ENCODE results near the gene SLC30A10. TPM values are rescaled to one million over a fixed set of nuclear protein-coding genes. Genes with fewer than 3 reads are reported as not detected.
A peak's percentile ranks its signal among the peaks of the same experiment; 100 is the strongest.

Gene SLC30A10
- total RNA-seq (not detected in 2 replicates), polyA plus RNA-seq (0.06 TPM in 1 of 2 replicates, not detected in the other), polyA minus RNA-seq (0.14 and 0.26 TPM in 2 replicates)
- 0.07 TPM for total RNA-seq (2013)

DNA sequence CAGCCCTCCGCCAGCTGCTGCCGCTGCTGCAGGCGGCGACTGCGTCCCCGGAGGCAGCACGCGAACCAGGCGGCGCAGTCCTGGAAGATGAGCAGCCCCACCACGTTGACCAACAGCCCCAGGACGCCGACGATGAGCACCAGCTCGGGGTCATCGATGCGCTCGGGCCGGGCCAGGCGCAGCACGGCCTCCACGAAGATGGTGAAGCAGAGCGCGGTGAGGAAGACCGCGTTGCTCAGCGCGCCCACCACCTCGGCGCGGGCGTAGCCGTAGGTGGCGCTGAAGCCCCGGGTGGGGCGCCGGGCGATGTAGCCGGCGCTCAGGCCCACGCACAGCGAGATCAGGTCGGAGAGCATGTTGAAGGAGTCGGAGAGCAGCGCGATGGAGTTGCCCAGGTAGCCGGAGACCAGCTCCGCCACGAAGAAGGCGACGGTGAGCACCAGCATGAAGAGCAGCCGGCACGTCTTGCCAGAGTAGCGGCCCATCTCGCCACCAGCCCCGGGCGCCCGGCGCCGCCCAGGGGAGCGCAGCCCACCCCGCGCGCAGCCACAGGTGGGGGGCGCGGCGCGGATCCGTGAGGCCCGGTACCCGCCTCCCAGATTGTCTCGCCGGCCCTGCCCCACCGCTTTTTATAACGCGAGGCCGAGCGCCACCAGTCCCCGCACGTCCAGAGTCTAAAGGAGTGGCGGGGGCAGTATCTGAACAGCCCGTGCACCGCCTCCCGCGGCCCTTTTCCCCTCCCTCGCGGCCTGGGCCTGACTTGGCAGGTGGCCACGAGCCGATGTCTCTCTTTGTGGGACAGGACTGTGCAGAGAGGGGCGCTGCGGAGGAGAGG is at the start of gene SLC30A10:
SLC30A10 (minus strand) TSS at position 602 of the 835 bp plus-strand sequence; CDS start at position 485, 117 bp downstream.
- no peak for TF ChIP-seq EZH2 (IDR thresholded peaks at IDR 0.05; ENCODE audit: borderline replicate concordance, insufficient read depth, low read depth, low read length, poor library complexity, severe bottlenecking)
- TF ChIP-seq, protein P1, sequence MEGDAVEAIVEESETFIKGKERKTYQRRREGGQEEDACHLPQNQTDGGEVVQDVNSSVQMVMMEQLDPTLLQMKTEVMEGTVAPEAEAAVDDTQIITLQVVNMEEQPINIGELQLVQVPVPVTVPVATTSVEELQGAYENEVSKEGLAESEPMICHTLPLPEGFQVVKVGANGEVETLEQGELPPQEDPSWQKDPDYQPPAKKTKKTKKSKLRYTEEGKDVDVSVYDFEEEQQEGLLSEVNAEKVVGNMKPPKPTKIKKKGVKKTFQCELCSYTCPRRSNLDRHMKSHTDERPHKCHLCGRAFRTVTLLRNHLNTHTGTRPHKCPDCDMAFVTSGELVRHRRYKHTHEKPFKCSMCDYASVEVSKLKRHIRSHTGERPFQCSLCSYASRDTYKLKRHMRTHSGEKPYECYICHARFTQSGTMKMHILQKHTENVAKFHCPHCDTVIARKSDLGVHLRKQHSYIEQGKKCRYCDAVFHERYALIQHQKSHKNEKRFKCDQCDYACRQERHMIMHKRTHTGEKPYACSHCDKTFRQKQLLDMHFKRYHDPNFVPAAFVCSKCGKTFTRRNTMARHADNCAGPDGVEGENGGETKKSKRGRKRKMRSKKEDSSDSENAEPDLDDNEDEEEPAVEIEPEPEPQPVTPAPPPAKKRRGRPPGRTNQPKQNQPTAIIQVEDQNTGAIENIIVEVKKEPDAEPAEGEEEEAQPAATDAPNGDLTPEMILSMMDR (IDR thresholded peaks at IDR 0.05), result no peak
- H3K4me1 Mint-ChIP-seq, result peaks cover 7% of the 10 kb centered on the region
- ATAC-seq (ENCODE audit: low read depth), result peak; percentile 49
- Histone ChIP-seq H2AFZ (ENCODE audit: insufficient read depth, low read depth, low read length, poor library complexity, severe bottlenecking) (peak within 1 kb of the TSS; percentile 72), H4K20me1 (ENCODE audit: control insufficient read depth, insufficient read depth, low read length, poor library complexity, severe bottlenecking) (no peaks in the 10 kb centered on the region), H3K27me3 (replicated peaks in 1 of 4; ENCODE audit: control extremely low read depth in 1 of 4, control insufficient read depth in 3 of 4, insufficient read depth in 4 of 4, low read length in 3 of 4) (peaks cover 0 to 46% (median 19%) of the 10 kb centered on the region in 4 experiments), H3K4me2 (replicated peaks; ENCODE audit: low read depth, low read length, poor library complexity, severe bottlenecking) (peak within 1 kb of the TSS; percentile 78), H3K36me3 (replicated peaks in 1 of 2; ENCODE audit: control extremely low read depth in 1 of 2, control insufficient read depth in 1 of 2, extremely low read depth in 1 of 2, insufficient read depth in 2 of 2, low read length in 1 of 2) (no peaks in the 10 kb centered on the region), H3K9me3 (ENCODE audit: control extremely low read depth in 1 of 3, control insufficient read depth in 2 of 3, insufficient read depth in 1 of 3, low read length in 2 of 3) (peaks cover 0 to 4% (median 0%) of the 10 kb centered on the region in 3 donors), H3K9ac (ENCODE audit: low read length) (peak within 1 kb of the TSS; percentile 55), H3K4me3 (ENCODE audit: control extremely low read depth in 1 of 5, extremely low read depth in 1 of 5, insufficient read depth in 1 of 5, low read depth in 2 of 5, low read length in 4 of 5) (peak within 1 kb of the TSS in 4 of 5 experiments; percentile 11 to 52 (median 37)), H3K79me2 (ENCODE audit: control insufficient read depth, insufficient read depth, low read length) (no peaks in the 10 kb centered on the region), H3K4me1 (ENCODE audit: control insufficient read depth in 2 of 2, insufficient read depth in 2 of 2, low read length in 2 of 2) (peaks cover 9 to 14% of the 10 kb centered on the region in 2 donors), H3K27ac (ENCODE audit: low read length in 2 of 2) (no peak within 1 kb of the TSS)
- CTCF ChIA-PET, result no interaction called here
- H3K4me3 Mint-ChIP-seq, result peak within 1 kb of the TSS; percentile 88
- no peak within 1 kb of the TSS for H3K27ac Mint-ChIP-seq
- WGBS (ENCODE audit: insufficient coverage), result 2% methylated on average over 87 of the region's 91 CpGs
- DNase-seq, result peak; percentile 19
- intact Hi-C loops (cut with micrococcal nuclease), result no loop called here
- H3K9me3 Mint-ChIP-seq (ENCODE audit: insufficient read depth), result no peaks in the 10 kb centered on the region
- peaks cover 51% of the 10 kb centered on the region for H3K27me3 Mint-ChIP-seq
- POLR2A ChIA-PET, result no interaction called here

DNA sequence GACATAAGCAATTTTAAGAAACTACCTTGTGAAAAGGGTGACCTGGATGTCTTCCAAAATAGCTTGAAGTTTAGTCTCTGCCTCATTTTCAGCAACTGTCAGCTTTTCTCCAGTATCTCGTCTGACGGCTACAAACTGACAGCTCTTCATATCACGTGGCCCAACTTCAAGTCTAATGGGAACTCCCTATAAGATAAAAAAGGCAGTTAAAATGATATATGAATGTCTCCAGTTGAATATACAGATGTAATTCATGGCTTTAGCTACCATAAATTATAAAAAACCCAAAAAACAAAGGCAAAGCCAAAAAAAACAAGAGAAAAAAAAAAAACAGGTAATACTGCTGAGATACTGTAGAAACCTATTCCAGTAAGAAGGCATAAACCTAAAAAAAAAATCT is 44.9 kb upstream of the SLC30A10 start:
- ChIA-PET CTCF (interaction anchor here (0.7 kb wide), 1 partner anchor 1782 kb away, joined by 3 read pairs; no protein-coding TSS in a partner anchor), POLR2A (no interaction called here)
- Histone ChIP-seq H3K4me1 (ENCODE audit: control insufficient read depth in 2 of 2, insufficient read depth in 2 of 2, low read length in 2 of 2) (no peaks in the 10 kb centered on the region), H3K4me3 (ENCODE audit: control extremely low read depth in 1 of 5, extremely low read depth in 1 of 5, insufficient read depth in 1 of 5, low read depth in 2 of 5, low read length in 4 of 5) (no peak overlapping the region), H3K9ac (ENCODE audit: low read length) (no peak overlapping the region), H3K36me3 (replicated peaks in 1 of 2; ENCODE audit: control extremely low read depth in 1 of 2, control insufficient read depth in 1 of 2, extremely low read depth in 1 of 2, insufficient read depth in 2 of 2, low read length in 1 of 2) (peaks cover 4 to 41% of the 10 kb centered on the region in 2 experiments), H3K79me2 (ENCODE audit: control insufficient read depth, insufficient read depth, low read length) (no peaks in the 10 kb centered on the region), H2AFZ (ENCODE audit: insufficient read depth, low read depth, low read length, poor library complexity, severe bottlenecking) (no peak overlapping the region), H3K27me3 (replicated peaks in 1 of 4; ENCODE audit: control extremely low read depth in 1 of 4, control insufficient read depth in 3 of 4, insufficient read depth in 4 of 4, low read length in 3 of 4) (no peaks in the 10 kb centered on the region), H3K4me2 (replicated peaks; ENCODE audit: low read depth, low read length, poor library complexity, severe bottlenecking) (no peak overlapping the region), H4K20me1 (ENCODE audit: control insufficient read depth, insufficient read depth, low read length, poor library complexity, severe bottlenecking) (no peaks in the 10 kb centered on the region), H3K27ac (ENCODE audit: low read length in 2 of 2) (no peak overlapping the region), H3K9me3 (ENCODE audit: control extremely low read depth in 1 of 3, control insufficient read depth in 2 of 3, insufficient read depth in 1 of 3, low read length in 2 of 3) (no peaks in the 10 kb centered on the region)
- ATAC-seq (ENCODE audit: low read depth) (no peak), DNase-seq (no peak)
- Mint-ChIP-seq H3K9me3 (ENCODE audit: insufficient read depth) (no peaks in the 10 kb centered on the region), H3K27me3 (no peaks in the 10 kb centered on the region), H3K4me1 (no peaks in the 10 kb centered on the region), H3K4me3 (no peak overlapping the region), H3K27ac (no peak overlapping the region)
- intact Hi-C loops (cut with micrococcal nuclease), result no loop called here
- WGBS (ENCODE audit: insufficient coverage), result no CpG with 5 or more reads among the region's 3 CpGs
- TF ChIP-seq, protein P1 (IDR thresholded peaks at IDR 0.05), result no peak
- TF ChIP-seq EZH2 (IDR thresholded peaks at IDR 0.05; ENCODE audit: borderline replicate concordance, insufficient read depth, low read depth, low read length, poor library complexity, severe bottlenecking), result no peak
